Measurements from ENCODE around the gene DAAM2.

- TF ChIP-seq BCL6 (CRISPR knock-in tag; IDR thresholded peaks at IDR 0.05) (no peak), HNRNPUL1 (IDR thresholded peaks at IDR 0.05; ENCODE audit: low read length) (no peak), CBX1 (IDR thresholded peaks at IDR 0.05; ENCODE audit: low read depth) (no peak), CHD1 (IDR thresholded peaks at IDR 0.05; ENCODE audit: low read length) (no peak), SAFB (IDR thresholded peaks at IDR 0.05; ENCODE audit: borderline replicate concordance, low read depth, low read length) (no peak), ARID2 (IDR thresholded peaks at IDR 0.05) (no peak), JUN (IDR thresholded peaks at IDR 0.05; ENCODE audit: borderline replicate concordance, low read depth, low read length) (no peak), JUN (CRISPR knock-in tag; IDR thresholded peaks at IDR 0.05; ENCODE audit: borderline replicate concordance) (no peak), ZNF140 (CRISPR knock-in tag; IDR thresholded peaks at IDR 0.05) (no peak), RBM14 (IDR thresholded peaks at IDR 0.05; ENCODE audit: borderline replicate concordance, insufficient read depth, low read depth, low read length) (no peak), HDAC6 (IDR thresholded peaks at IDR 0.05; ENCODE audit: low read depth, low read length) (no peak), EGR1 (conservative IDR thresholded peaks at IDR 0.05) (no peak)
Observed at GRCh38 chr6:39882531-39882899, 90.3 kb downstream of the DAAM2 start.
